SU-DHL-6 (cell line): ENCODE data around the gene FOXK1.

Experiments used
- H2AFZ ChIP-seq: fragments of 200-600 bp; sonication (generic); 2 replicates; pipeline ENCODE4 v1.6.1; 2014; ENCODE audit warnings: low read depth, mild to moderate bottlenecking, moderate library complexity, mixed read lengths, antibody characterized with exemption, low read length; ENCODE audit not compliant: severe bottlenecking
- H3F3A ChIP-seq: fragments of 200-600 bp; shearing (Covaris generic); 2 replicates; pipeline ENCODE4 v1.6.0; 2016; ENCODE audit warnings: antibody characterized with exemption, mild to moderate bottlenecking; ENCODE audit not compliant: insufficient read depth
- H3K27ac ChIP-seq: fragments of 200-600 bp; sonication (generic); 2 replicates; pipeline ENCODE4 v1.5.1; 2016; ENCODE audit warnings: low read depth, mild to moderate bottlenecking, low read length, moderate library complexity, mixed read lengths
- H3K27me3 ChIP-seq: fragments of 200-600 bp; sonication (generic), shearing (Covaris generic); 2 replicates; pipeline ENCODE4 v1.6.0; 2014; ENCODE audit warnings: mild to moderate bottlenecking, low read length
- H3K36me3 ChIP-seq: fragments of 200-600 bp; sonication (generic); 2 replicates; pipeline ENCODE4 v1.6.1; 2014; ENCODE audit warnings: mild to moderate bottlenecking, low read length, mixed read lengths
- H3K4me2 ChIP-seq: fragments of 300-600, 200-600 bp; shearing (Covaris generic), sonication (generic); 2 replicates; pipeline ENCODE4 v1.6.0; 2014; ENCODE audit warnings: low read length, low read depth, mild to moderate bottlenecking; ENCODE audit not compliant: poor library complexity, severe bottlenecking
- H3K4me3 ChIP-seq: fragments of 200-600 bp; sonication (generic); 2 replicates; pipeline ENCODE4 v1.5.1; 2014; ENCODE audit warnings: antibody characterized with exemption, low read length, mild to moderate bottlenecking, mixed read lengths; ENCODE audit not compliant: insufficient read depth, poor library complexity, severe bottlenecking
- H3K79me2 ChIP-seq: fragments of 200-600 bp; sonication (generic); 2 replicates; pipeline ENCODE4 v1.6.1; 2014; ENCODE audit warnings: mild to moderate bottlenecking, low read length, moderate library complexity; ENCODE audit not compliant: insufficient read depth
- H3K9ac ChIP-seq: fragments of 200-600 bp; sonication (generic); 2 replicates; pipeline ENCODE4 v1.7.0; 2014; ENCODE audit warnings: mild to moderate bottlenecking, low read length
- H3K9me2 ChIP-seq: fragments of 200-600 bp; sonication (generic); replicated peaks from 2 replicates; pipeline ENCODE4 v1.6.1; 2014; ENCODE audit warnings: low read length; ENCODE audit not compliant: insufficient read depth
- H3K9me3 ChIP-seq: fragments of 200-600 bp; sonication (generic); 2 replicates; pipeline ENCODE4 v1.6.1; 2014; ENCODE audit warnings: low read length, mixed read lengths; ENCODE audit not compliant: insufficient read depth
- H4K20me1 ChIP-seq: fragments of 200-600 bp; sonication (generic); 2 replicates; pipeline ENCODE4 v1.6.1; 2014; ENCODE audit warnings: low read depth, mild to moderate bottlenecking, antibody characterized with exemption, low read length, moderate library complexity, mixed read lengths
- CTCF ChIP-seq: fragments of 200-600 bp; sonication (generic); IDR thresholded peaks from one replicate; pipeline ENCODE4 v1.5.1; 2017; ENCODE audit warnings: antibody characterized with exemption, mild to moderate bottlenecking, low read length, moderate library complexity; ENCODE audit not compliant: insufficient read depth, poor library complexity, severe bottlenecking
- EZH2phosphoT487 ChIP-seq: fragments of 200-600 bp; sonication (generic), shearing (Covaris generic); conservative IDR thresholded peaks from 2 replicates; pipeline ENCODE4 v1.6.1; 2018; ENCODE audit warnings: mild to moderate bottlenecking, antibody characterized with exemption, low read length, moderate library complexity, mixed read lengths

FOXK1 gene

GRCh38 chr7:4745265-4745919 is 63.3 kb downstream of the FOXK1 start:
- Histone ChIP-seq H3K4me3 (peak overlapping the region; percentile 43), H3K27me3 (no peaks in the 10 kb centered on the region), H3F3A (peaks cover 8% of the 10 kb centered on the region), H2AFZ (peak overlapping the region; percentile 31), H3K9me3 (no peaks in the 10 kb centered on the region), H3K79me2 (0 out of 2 replicates have a peak, but pooled peaks cover 3% of the 10 kb centered on the region), H3K9me2 (no peaks in the 10 kb centered on the region), H3K36me3 (no peaks in the 10 kb centered on the region), H3K4me2 (peak overlapping the region; percentile 79), H3K9ac (peak overlapping the region; percentile 28), H4K20me1 (no peaks in the 10 kb centered on the region), H3K27ac (peak overlapping the region; percentile 63)
- no peak for TF ChIP-seq EZH2phosphoT487
- no peak for TF ChIP-seq CTCF

DNA sequence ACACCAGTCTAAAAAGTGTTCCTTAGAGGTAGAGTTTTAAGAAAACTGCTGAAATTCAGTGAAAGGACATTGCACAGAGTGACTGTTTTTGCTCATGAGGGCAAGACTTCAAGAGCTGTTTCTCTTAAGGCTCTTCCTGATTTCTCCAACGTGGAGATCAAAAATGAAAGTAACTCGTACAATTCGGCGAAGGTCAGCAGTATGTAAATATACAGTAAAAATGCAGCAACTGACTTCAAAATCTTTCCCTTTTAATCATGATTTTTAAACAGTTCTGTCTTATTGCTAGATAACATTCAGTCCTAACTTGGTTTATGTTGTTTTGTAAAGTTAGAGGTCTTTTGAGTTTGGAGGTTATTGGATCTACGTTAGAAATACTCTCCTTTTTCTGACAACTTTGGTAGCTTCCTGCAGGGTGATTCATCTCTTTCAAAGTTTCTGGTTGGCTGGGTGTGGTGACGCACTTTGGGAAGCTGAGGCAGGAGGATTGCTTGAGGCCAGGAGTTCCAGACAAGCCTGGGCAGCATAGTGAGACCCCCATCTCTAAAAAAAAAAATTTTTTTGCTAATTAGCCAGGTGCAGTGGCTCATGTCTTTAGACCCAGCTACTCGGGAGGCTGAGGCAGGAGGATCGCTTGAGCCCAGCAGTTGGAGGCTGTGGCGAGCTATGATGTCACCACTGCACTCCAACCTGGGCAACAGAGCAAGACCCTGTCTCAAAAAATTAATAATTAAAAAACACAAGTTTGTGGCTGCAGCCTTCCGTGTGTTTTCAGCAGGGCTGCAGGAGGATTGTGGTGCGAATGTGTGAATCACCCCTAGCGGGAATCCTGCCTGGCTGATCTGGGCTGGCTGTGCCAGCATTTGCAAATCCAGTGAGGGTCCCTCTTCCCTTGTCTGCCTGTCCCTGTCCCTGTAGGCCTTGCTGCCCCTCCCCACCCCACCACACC is 64.2 kb downstream of the FOXK1 start:
- Histone ChIP-seq H3K27ac (peak overlapping the region; percentile 63), H3K9me2 (no peaks in the 10 kb centered on the region), H3K27me3 (no peaks in the 10 kb centered on the region), H3K9ac (peak overlapping the region; percentile 28), H3F3A (peaks cover 8% of the 10 kb centered on the region), H3K4me3 (peak overlapping the region; percentile 43), H3K79me2 (0 out of 2 replicates have a peak, but pooled peaks cover 3% of the 10 kb centered on the region), H3K4me2 (peak overlapping the region; percentile 79), H4K20me1 (no peaks in the 10 kb centered on the region), H2AFZ (peak overlapping the region; percentile 17), H3K36me3 (no peaks in the 10 kb centered on the region), H3K9me3 (no peaks in the 10 kb centered on the region)
- TF ChIP-seq EZH2phosphoT487 (no peak), CTCF (no peak)

- TF ChIP-seq EZH2phosphoT487 = no peak
- no peak for TF ChIP-seq CTCF
- Histone ChIP-seq H3F3A (peaks cover 8% of the 10 kb centered on the region), H3K9me3 (no peaks in the 10 kb centered on the region), H3K4me3 (no peak overlapping the region), H3K27ac (no peak overlapping the region), H3K9me2 (no peaks in the 10 kb centered on the region), H3K36me3 (no peaks in the 10 kb centered on the region), H3K27me3 (no peaks in the 10 kb centered on the region), H3K4me2 (no peak overlapping the region), H3K9ac (no peak overlapping the region), H3K79me2 (0 out of 2 replicates have a peak, but pooled peaks cover 3% of the 10 kb centered on the region), H4K20me1 (no peaks in the 10 kb centered on the region), H2AFZ (no peak overlapping the region)
Measured at GRCh38 chr7:4747013-4747412, 64.9 kb downstream of the FOXK1 start.
